H1 (cell line): ENCODE results near the gene SKIC3. TPM values are rescaled to one million over a fixed set of nuclear protein-coding genes. Genes with fewer than 3 reads are reported as not detected.

Experiments
- CTCF ChIA-PET: fragments of 300-600 bp; sonication (Branson Sonifier 250); formaldehyde crosslinking; loops from one replicate; lab custom pipeline; 2021; ENCODE audit not compliant: partially characterized antibody; lab: Charles Lee
- POLR2A ChIA-PET: fragments of 300-600 bp; sonication (Branson Sonifier 250); formaldehyde crosslinking; loops from one replicate; lab custom pipeline; 2021; ENCODE audit warnings: inconsistent platforms; ENCODE audit not compliant: partially characterized antibody; lab: Charles Lee
- DNase-seq, 2 experiments: peaks; one replicate each; pipeline versions ENCODE4 v3.0.0 to v3.0.0-alpha.2; 2010 to 2022; ENCODE audit warnings: low spot score in 2 of 2, low read depth in 1 of 2, mixed read lengths in 1 of 2
- FAIRE-seq: peaks from 2 replicates; lab custom pipeline; 2011; peaks lifted over from hg19 to GRCh38; lab: Jason Lieb, UNC
- H2AFZ ChIP-seq: 2 replicates; pipeline ENCODE4 v1.8.1; 2012; ENCODE audit warnings: low read length, inconsistent platforms
- H2AK5ac ChIP-seq: 2 replicates; pipeline ENCODE4 v1.6.1; 2013; ENCODE audit warnings: low read depth, low read length
- H2BK120ac ChIP-seq: replicated peaks from 2 replicates; pipeline ENCODE3; 2013; ENCODE audit warnings: low read depth, low read length, inconsistent platforms
- H2BK12ac ChIP-seq: 2 replicates; pipeline ENCODE4 v1.6.1; 2013; ENCODE audit warnings: low read depth, low read length
- H2BK15ac ChIP-seq: 2 replicates; pipeline ENCODE4 v1.6.1; 2013; ENCODE audit warnings: low read length
- H2BK20ac ChIP-seq: 2 replicates; pipeline ENCODE4 v1.6.1; 2013; ENCODE audit warnings: low read length
- H2BK5ac ChIP-seq: 2 replicates; pipeline ENCODE4 v1.6.1; 2013; ENCODE audit warnings: low read depth, low read length
- H3K14ac ChIP-seq: 2 replicates; pipeline ENCODE4 v1.6.1; 2013; ENCODE audit warnings: inconsistent platforms; ENCODE audit not compliant: insufficient read length
- H3K18ac ChIP-seq: 2 replicates; pipeline ENCODE4 v1.6.1; 2013; ENCODE audit warnings: low read length; ENCODE audit errors: extremely low read depth
- H3K23ac ChIP-seq: 2 replicates; pipeline ENCODE4 v1.6.1; 2013; ENCODE audit warnings: inconsistent platforms; ENCODE audit not compliant: insufficient read length
- H3K23me2 ChIP-seq: 2 replicates; pipeline ENCODE4 v1.6.1; 2013; ENCODE audit warnings: low read depth, low read length
- H3K27ac ChIP-seq: 2 replicates; pipeline ENCODE4 v1.6.1; 2011; ENCODE audit warnings: low read depth, low read length, inconsistent platforms
- H3K27me3 ChIP-seq, 4 experiments: replicated peaks in 1 of 4; 1 replicate in 1 of 4; 2 replicates in 3 of 4; pipeline versions ENCODE4 v1.6.1 to v1.8.1; 2011 to 2013; ENCODE audit warnings: low read length in 3 of 4, mild to moderate bottlenecking in 3 of 4, inconsistent platforms in 2 of 4, mixed read lengths in 2 of 4, moderate library complexity in 1 of 4; ENCODE audit not compliant: control insufficient read depth in 3 of 4, insufficient read depth in 3 of 4; ENCODE audit errors: extremely low read depth in 1 of 4
- H3K36me3 ChIP-seq, 4 experiments: 2 replicates each; pipeline versions ENCODE4 v1.6.1 to v1.8.1; 2011 to 2013; ENCODE audit warnings: mild to moderate bottlenecking in 4 of 4, low read length in 3 of 4, moderate library complexity in 2 of 4, control low read depth in 1 of 4, inconsistent platforms in 1 of 4; ENCODE audit not compliant: insufficient read depth in 4 of 4, control insufficient read depth in 2 of 4
- H3K4ac ChIP-seq: replicated peaks from 2 replicates; pipeline ENCODE3; 2013; ENCODE audit warnings: low read length, low read depth, mixed read lengths, inconsistent platforms; ENCODE audit not compliant: insufficient read length
- H3K4me1 ChIP-seq, 4 experiments: replicated peaks in 1 of 4; 1 replicate in 1 of 4; 2 replicates in 3 of 4; pipeline versions ENCODE4 v1.6.1 to v1.8.1; 2011 to 2013; ENCODE audit warnings: low read length in 3 of 4, inconsistent platforms in 2 of 4, mixed read lengths in 1 of 4; ENCODE audit not compliant: insufficient read depth in 4 of 4, control insufficient read depth in 3 of 4
- H3K4me2 ChIP-seq, 2 experiments: 2 replicates each; pipeline versions ENCODE4 v1.6.1 to v1.8.1; 2011 to 2013; ENCODE audit warnings: low read depth in 2 of 2, low read length in 2 of 2, control low read depth in 1 of 2, inconsistent platforms in 1 of 2, mild to moderate bottlenecking in 1 of 2; ENCODE audit not compliant: insufficient read depth in 1 of 2
- H3K4me3 ChIP-seq, 4 experiments: fragments of 200-600, 300-600 bp in 1 of 4; sonication (generic), shearing (Covaris generic), sonication (Bioruptor Twin) in 1 of 4; 2 replicates each; pipeline versions ENCODE4 v1.5.1 to v1.8.1; 2011 to 2016; ENCODE audit warnings: low read length in 4 of 4, low read depth in 3 of 4, control low read depth in 2 of 4, inconsistent platforms in 2 of 4, mild to moderate bottlenecking in 2 of 4, mixed read lengths in 1 of 4, moderate library complexity in 1 of 4; ENCODE audit not compliant: insufficient read depth in 2 of 4; ENCODE audit errors: extremely low read depth in 1 of 4
- H3K56ac ChIP-seq: replicated peaks from 2 replicates; pipeline ENCODE3; 2013; ENCODE audit warnings: low read depth, mild to moderate bottlenecking, mixed read lengths, low read length, inconsistent platforms; ENCODE audit not compliant: insufficient read length
- H3K79me1 ChIP-seq: 2 replicates; pipeline ENCODE4 v1.6.1; 2013; ENCODE audit warnings: low read depth, low read length, control low read depth
- H3K79me2 ChIP-seq, 2 experiments: 2 replicates each; pipeline versions ENCODE4 v1.6.1 to v1.8.1; 2012 to 2013; ENCODE audit warnings: low read length in 2 of 2, mild to moderate bottlenecking in 2 of 2, inconsistent platforms in 1 of 2; ENCODE audit not compliant: insufficient read depth in 2 of 2, control insufficient read depth in 1 of 2
- H3K9ac ChIP-seq, 4 experiments: replicated peaks in 1 of 4; 1 replicate in 1 of 4; 2 replicates in 3 of 4; pipeline versions ENCODE4 v1.6.1 to v1.8.1; 2011 to 2013; ENCODE audit warnings: low read depth in 3 of 4, low read length in 3 of 4, control low read depth in 2 of 4, mild to moderate bottlenecking in 2 of 4, moderate library complexity in 2 of 4, inconsistent platforms in 1 of 4; ENCODE audit errors: extremely low read depth in 1 of 4
- H3K9me3 ChIP-seq, 2 experiments: 2 replicates each; pipeline versions ENCODE4 v1.6.1 to v1.8.1; 2012 to 2013; ENCODE audit warnings: mild to moderate bottlenecking in 2 of 2, moderate library complexity in 2 of 2, control low read depth in 1 of 2, inconsistent platforms in 1 of 2, low read depth in 1 of 2, low read length in 1 of 2, mixed read lengths in 1 of 2; ENCODE audit not compliant: insufficient read depth in 2 of 2
- H4K20me1 ChIP-seq, 2 experiments: replicated peaks in 1 of 2; 2 replicates each; pipeline versions ENCODE3 to v1.8.1; 2011 to 2013; ENCODE audit warnings: inconsistent platforms in 2 of 2, low read length in 2 of 2, mild to moderate bottlenecking in 1 of 2; ENCODE audit not compliant: insufficient read depth in 2 of 2, control insufficient read depth in 1 of 2
- H4K5ac ChIP-seq: 2 replicates; pipeline ENCODE4 v1.6.1; 2013; ENCODE audit warnings: low read length, low read depth, mixed read lengths, inconsistent platforms; ENCODE audit not compliant: insufficient read length
- H4K8ac ChIP-seq: 2 replicates; pipeline ENCODE4 v1.8.0; 2013; ENCODE audit warnings: mild to moderate bottlenecking, moderate library complexity, low read length, inconsistent platforms; ENCODE audit not compliant: insufficient read depth; ENCODE audit errors: extremely low read depth
- H4K91ac ChIP-seq: replicated peaks from 2 replicates; pipeline ENCODE3; 2013; ENCODE audit warnings: low read length, mixed read lengths, inconsistent platforms; ENCODE audit not compliant: insufficient read length
- ASH2L ChIP-seq: fragments of 200-600, 300-600 bp; sonication (generic); IDR thresholded peaks from one replicate; pipeline ENCODE4 v1.7.1; 2017; ENCODE audit warnings: low read length
- CHD2 ChIP-seq: IDR thresholded peaks from 2 replicates; pipeline ENCODE4 v1.6.1; 2012; ENCODE audit warnings: low read length, improper control_type of control experiment
- CTBP2 ChIP-seq: IDR thresholded peaks from 2 replicates; pipeline ENCODE4 v1.7.0; 2011; ENCODE audit warnings: borderline replicate concordance, mild to moderate bottlenecking, moderate library complexity, mixed read lengths, low read length; ENCODE audit not compliant: insufficient read depth, insufficient read length
- EP300 ChIP-seq, 2 experiments: IDR thresholded peaks; 1 replicate in 1 of 2; 2 replicates in 1 of 2; pipeline ENCODE4 v1.6.1; 2011 to 2012; ENCODE audit warnings: low read depth in 2 of 2, low read length in 2 of 2, mild to moderate bottlenecking in 2 of 2, borderline replicate concordance in 1 of 2, inconsistent platforms in 1 of 2, moderate library complexity in 1 of 2
- HDAC6 ChIP-seq: IDR thresholded peaks from one replicate; pipeline ENCODE4 v1.7.1; 2012; ENCODE audit warnings: low read depth, mild to moderate bottlenecking, inconsistent platforms, low read length, moderate library complexity
- JUN ChIP-seq: IDR thresholded peaks from 2 replicates; pipeline ENCODE4 v1.6.1; 2011; ENCODE audit warnings: low read depth, mild to moderate bottlenecking, improper control_type of control experiment, low read length
- JUND ChIP-seq: IDR thresholded peaks from 2 replicates; pipeline ENCODE4 v1.6.1; 2011; ENCODE audit warnings: mild to moderate bottlenecking, improper control_type of control experiment, low read length
- NANOG ChIP-seq: IDR thresholded peaks from 2 replicates; pipeline ENCODE4 v1.6.1; 2011; ENCODE audit warnings: low read length, low read depth, mild to moderate bottlenecking, inconsistent platforms; ENCODE audit not compliant: insufficient read depth, poor library complexity, severe bottlenecking
- POU5F1 ChIP-seq: IDR thresholded peaks from 2 replicates; pipeline ENCODE4 v1.6.1; 2011; ENCODE audit warnings: low read depth, mild to moderate bottlenecking, low read length, moderate library complexity
- RNF2 ChIP-seq: fragments of 200-900, 300-1000 bp; sonication (generic); IDR thresholded peaks from 2 replicates; pipeline ENCODE4 v1.7.1; 2016; ENCODE audit warnings: borderline replicate concordance, low read depth, mild to moderate bottlenecking, antibody characterized with exemption, low read length; ENCODE audit not compliant: poor library complexity, severe bottlenecking; ENCODE audit errors: missing control alignments
- RXRA ChIP-seq: IDR thresholded peaks from 2 replicates; pipeline ENCODE4 v1.6.1; 2011; ENCODE audit warnings: low read depth, mild to moderate bottlenecking, low read length, moderate library complexity; ENCODE audit not compliant: insufficient read depth
- SIX5 ChIP-seq: IDR thresholded peaks from 2 replicates; pipeline ENCODE4 v1.6.1; 2011; ENCODE audit warnings: mild to moderate bottlenecking, low read depth, low read length
- SP4 ChIP-seq: IDR thresholded peaks from 2 replicates; pipeline ENCODE4 v1.6.1; 2012; ENCODE audit warnings: low read length, inconsistent platforms
- SUZ12 ChIP-seq: fragments of 200-600 bp; sonication (generic); IDR thresholded peaks from 2 replicates; pipeline ENCODE4 v1.6.1; 2012; ENCODE audit warnings: mild to moderate bottlenecking, inconsistent platforms, low read length, moderate library complexity, mixed read lengths
- TBP ChIP-seq: IDR thresholded peaks from 2 replicates; pipeline ENCODE4 v1.6.1; 2011; ENCODE audit warnings: low read depth, low read length, improper control_type of control experiment
- WGBS, 2 experiments: shearing (Covaris generic) in 1 of 2; methylation state at CpG; one replicate each; pipeline versions ENCODE4 v1.1.6 to v1.1.7; 2013 to 2015; ENCODE audit warnings: low lambda C conversion rate in 2 of 2, mixed read lengths in 2 of 2, inconsistent platforms in 1 of 2, low coverage in 1 of 2, missing lambda C conversion rate in 1 of 2; ENCODE audit not compliant: insufficient replicate concordance in 2 of 2, insufficient coverage in 1 of 2, insufficient read length in 1 of 2; ENCODE audit errors: extremely low coverage in 1 of 2, missing lambda C conversion rate in 1 of 2; 5-methylcytosine and 5-hydroxymethylcytosine counted together
- polyA plus RNA-seq, 7 experiments: library from polyadenylated mRNA; depleted of rRNA in 3 of 7; stranded (reverse) in 5 of 7; unstranded in 2 of 7; fragments of >200 nt in 5 of 7; fragments of 200-250 nt in 2 of 7; gene quantifications; 1 replicate in 5 of 7; 2 replicates in 1 of 7; 4 replicates in 1 of 7; pipeline versions ENCODE4 v1.2.1 to v1.2.3, GENCODE V29; 2011 to 2013; ENCODE audit warnings: missing spikeins in 2 of 7, mixed read lengths in 2 of 7
- total RNA-seq: library from RNA; stranded (reverse); fragmentation: NEBNext Ultra II Directional; extraction: Animal tissue kit (Norgen Biotek cat#: 25700); gene quantifications from 2 replicates; pipeline ENCODE4 v1.2.1, GENCODE V29; 2021

Gene SKIC3
- total and polyA plus RNA-seq, 2 of the 8 experiments (the other 6 are each of a cell fraction or from before 2014, with no cell fraction given), result 13.7 to 53.7 TPM

DNA sequence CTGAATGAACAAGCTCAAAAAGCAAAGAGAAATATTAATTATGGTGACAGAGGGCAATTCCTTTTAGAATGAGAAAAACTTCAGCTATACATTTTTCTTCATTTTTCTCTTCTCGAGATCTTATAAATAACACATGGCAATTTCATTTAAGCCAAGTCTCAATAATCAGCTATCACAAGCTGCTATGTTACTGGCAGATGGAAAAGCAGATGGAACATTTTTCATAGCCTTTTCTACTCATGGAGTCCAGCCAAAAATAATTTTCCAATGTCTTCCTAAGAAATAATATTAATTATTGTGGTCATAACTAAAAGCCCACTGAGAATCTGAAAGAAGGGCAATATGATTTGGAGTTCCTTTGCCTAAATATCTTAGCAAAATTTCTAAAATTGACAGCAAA lies 35.6 kb downstream of the SKIC3 start:
- H2BK120ac ChIP-seq, result no peak overlapping the region
- no peak overlapping the region for H3K4me3 ChIP-seq
- H4K91ac ChIP-seq, result no peak overlapping the region
- H3K79me1 ChIP-seq, result no peaks in the 10 kb centered on the region
- no peaks in the 10 kb centered on the region for H4K20me1 ChIP-seq
- peaks cover 0 to 1% (median 0%) of the 10 kb centered on the region in 4 experiments; a peak in 1 of 7 replicates for H3K27me3 ChIP-seq
- H3K18ac ChIP-seq, result no peak overlapping the region
- no peaks in the 10 kb centered on the region for H3K79me2 ChIP-seq
- no peak overlapping the region for H2BK12ac ChIP-seq
- no peak overlapping the region for H4K8ac ChIP-seq
- peaks cover 0 to 64% (median 20%) of the 10 kb centered on the region in 4 experiments; a peak in 7 of 8 replicates for H3K36me3 ChIP-seq
- no peak overlapping the region for H2BK5ac ChIP-seq
- H3K23me2 ChIP-seq, result no peaks in the 10 kb centered on the region
- no peak overlapping the region for H2AFZ ChIP-seq
- FAIRE-seq, result no peak
- POLR2A ChIA-PET, result no interaction called here
- H2BK15ac ChIP-seq, result no peak overlapping the region
- no peak overlapping the region for H3K23ac ChIP-seq
- WGBS, 2 experiments, result 95% methylated on average over 1 of the region's 1 CpG; no CpG with 5 or more reads in 1 of the 2 experiments
- DNase-seq, result no peak
- no peak overlapping the region for H2AK5ac ChIP-seq
- H3K4ac ChIP-seq, result no peak overlapping the region
- CTCF ChIA-PET, result no interaction called here
- H3K14ac ChIP-seq, result no peak overlapping the region
- no peak overlapping the region for H3K56ac ChIP-seq
- H3K9ac ChIP-seq, result no peak overlapping the region
- H3K9me3 ChIP-seq, result no peaks in the 10 kb centered on the region
- H3K4me2 ChIP-seq, result no peak overlapping the region
- no peak overlapping the region for H2BK20ac ChIP-seq
- H3K4me1 ChIP-seq, result no peaks in the 10 kb centered on the region
- no peak overlapping the region for H4K5ac ChIP-seq
- H3K27ac ChIP-seq, result no peak overlapping the region
- no peak for TF ChIP-seq JUN
- TF ChIP-seq SIX5, result no peak
- no peak for TF ChIP-seq HDAC6
- no peak for TF ChIP-seq SP4
- TF ChIP-seq SUZ12, result no peak
- TF ChIP-seq TBP, result no peak
- no peak for TF ChIP-seq RXRA
- TF ChIP-seq CHD2, result no peak
- TF ChIP-seq EP300 (IDR thresholded peaks at IDR 0.05; ENCODE audit: borderline replicate concordance in 1 of 2, low read depth in 2 of 2, low read length in 2 of 2), result no peak
- TF ChIP-seq RNF2, result no peak
- no peak for TF ChIP-seq JUND
- no peak for TF ChIP-seq NANOG
- no peak for TF ChIP-seq POU5F1
- no peak for TF ChIP-seq CTBP2
- TF ChIP-seq ASH2L, result no peak
